Measurements from ENCODE around the gene CTSG.

- TF ChIP-seq EZH2phosphoT487 (IDR thresholded peaks at IDR 0.05; ENCODE audit: low read depth) (no peak), CTCF (IDR thresholded peaks at IDR 0.05; ENCODE audit: low read depth, low read length) (no peak)
These were observed 33.6 kb downstream of the CTSG start for GRCh38 chr14:24542346-24542936.

Data from OCI-LY3 (cell line).